GM23338 (cell line): ENCODE results near the gene ATP8A2.

Experiments used
- CREB1 ChIP-seq: fragments of 250-450 bp; sonication (Bioruptor Pico); IDR thresholded peaks from 2 replicates; pipeline ENCODE4 v1.5.0; 2020; ENCODE audit warnings: low read depth, mild to moderate bottlenecking, moderate library complexity
- CTCF ChIP-seq, 2 experiments: fragments of 200-600 bp in 1 of 2; sonication (generic) in 1 of 2; conservative IDR thresholded peaks; 2 replicates each; pipeline versions ENCODE4 v1.5.1 to v1.6.1; 2016 to 2017; ENCODE audit warnings: antibody characterized with exemption in 2 of 2, low read depth in 2 of 2, mild to moderate bottlenecking in 2 of 2, moderate library complexity in 1 of 2
- EZH2 ChIP-seq: fragments of 200-600 bp; sonication (generic); IDR thresholded peaks from one replicate; pipeline ENCODE4 v1.8.0; 2017; ENCODE audit warnings: antibody characterized with exemption, mild to moderate bottlenecking, low read depth; ENCODE audit not compliant: unreplicated experiment
- EZH2phosphoT487 ChIP-seq: fragments of 200-600 bp; sonication (generic); IDR thresholded peaks from one replicate; pipeline ENCODE4 v1.8.1; 2018; ENCODE audit warnings: antibody characterized with exemption; ENCODE audit not compliant: unreplicated experiment
- JUNB ChIP-seq: IDR thresholded peaks from one replicate; pipeline ENCODE4 v1.6.1; 2016; ENCODE audit warnings: antibody characterized with exemption; ENCODE audit not compliant: unreplicated experiment
- POLR2AphosphoS5 ChIP-seq: IDR thresholded peaks from 2 replicates; pipeline ENCODE4 v1.6.1; 2016; ENCODE audit warnings: antibody characterized with exemption, low read depth
- ZNF114 ChIP-seq: fragments of 250-450 bp; sonication (Bioruptor Pico); IDR thresholded peaks from 2 replicates; pipeline ENCODE4 v1.5.0; 2020; ENCODE audit warnings: mild to moderate bottlenecking, moderate library complexity
- TF ChIP-seq, protein P1 (sequence below): IDR thresholded peaks from one replicate; pipeline ENCODE4 v1.6.1; 2018; ENCODE audit warnings: antibody characterized with exemption; ENCODE audit not compliant: unreplicated experiment

GRCh38 chr13:25422153-25422552 is 50.4 kb downstream of the ATP8A2 start:
- TF ChIP-seq CTCF (conservative IDR thresholded peaks at IDR 0.05; ENCODE audit: low read depth in 2 of 2) (no peak), POLR2AphosphoS5 (no peak), EZH2 (no peak), CREB1 (CRISPR knock-in tag) (no peak), EZH2phosphoT487 (no peak), JUNB (no peak), ZNF114 (CRISPR knock-in tag) (no peak)
- TF ChIP-seq, protein P1, sequence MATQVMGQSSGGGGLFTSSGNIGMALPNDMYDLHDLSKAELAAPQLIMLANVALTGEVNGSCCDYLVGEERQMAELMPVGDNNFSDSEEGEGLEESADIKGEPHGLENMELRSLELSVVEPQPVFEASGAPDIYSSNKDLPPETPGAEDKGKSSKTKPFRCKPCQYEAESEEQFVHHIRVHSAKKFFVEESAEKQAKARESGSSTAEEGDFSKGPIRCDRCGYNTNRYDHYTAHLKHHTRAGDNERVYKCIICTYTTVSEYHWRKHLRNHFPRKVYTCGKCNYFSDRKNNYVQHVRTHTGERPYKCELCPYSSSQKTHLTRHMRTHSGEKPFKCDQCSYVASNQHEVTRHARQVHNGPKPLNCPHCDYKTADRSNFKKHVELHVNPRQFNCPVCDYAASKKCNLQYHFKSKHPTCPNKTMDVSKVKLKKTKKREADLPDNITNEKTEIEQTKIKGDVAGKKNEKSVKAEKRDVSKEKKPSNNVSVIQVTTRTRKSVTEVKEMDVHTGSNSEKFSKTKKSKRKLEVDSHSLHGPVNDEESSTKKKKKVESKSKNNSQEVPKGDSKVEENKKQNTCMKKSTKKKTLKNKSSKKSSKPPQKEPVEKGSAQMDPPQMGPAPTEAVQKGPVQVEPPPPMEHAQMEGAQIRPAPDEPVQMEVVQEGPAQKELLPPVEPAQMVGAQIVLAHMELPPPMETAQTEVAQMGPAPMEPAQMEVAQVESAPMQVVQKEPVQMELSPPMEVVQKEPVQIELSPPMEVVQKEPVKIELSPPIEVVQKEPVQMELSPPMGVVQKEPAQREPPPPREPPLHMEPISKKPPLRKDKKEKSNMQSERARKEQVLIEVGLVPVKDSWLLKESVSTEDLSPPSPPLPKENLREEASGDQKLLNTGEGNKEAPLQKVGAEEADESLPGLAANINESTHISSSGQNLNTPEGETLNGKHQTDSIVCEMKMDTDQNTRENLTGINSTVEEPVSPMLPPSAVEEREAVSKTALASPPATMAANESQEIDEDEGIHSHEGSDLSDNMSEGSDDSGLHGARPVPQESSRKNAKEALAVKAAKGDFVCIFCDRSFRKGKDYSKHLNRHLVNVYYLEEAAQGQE: no peak
